H9 (cell line): ENCODE data around the gene FUT4. TPM values are rescaled to one million over a fixed set of nuclear protein-coding genes. Genes with fewer than 3 reads are reported as not detected.

Source experiments
- DNase-seq: peaks from one replicate; pipeline ENCODE4 v3.0.0-alpha.2; 2017
- H2AFZ ChIP-seq: one replicate; pipeline ENCODE4 v1.6.1; 2013; ENCODE audit warnings: mild to moderate bottlenecking, low read length, control low read depth, moderate library complexity
- H2AK5ac ChIP-seq: 2 replicates; pipeline ENCODE4 v1.6.1; 2013; ENCODE audit warnings: low read length, control low read depth, mixed read lengths; ENCODE audit not compliant: insufficient read length
- H2BK120ac ChIP-seq: one replicate; pipeline ENCODE4 v1.6.1; 2013; ENCODE audit warnings: low read depth, mild to moderate bottlenecking, low read length, control low read depth, inconsistent platforms; ENCODE audit not compliant: poor library complexity, severe bottlenecking
- H2BK12ac ChIP-seq: 2 replicates; pipeline ENCODE4 v1.6.1; 2013; ENCODE audit warnings: low read length, control low read depth, mixed read lengths, low read depth; ENCODE audit not compliant: insufficient read length
- H2BK15ac ChIP-seq: 2 replicates; pipeline ENCODE4 v1.6.1; 2013; ENCODE audit warnings: low read depth, low read length, control low read depth
- H2BK20ac ChIP-seq: one replicate; pipeline ENCODE4 v1.6.1; 2013; ENCODE audit warnings: low read depth, mild to moderate bottlenecking, low read length, control low read depth, inconsistent platforms; ENCODE audit not compliant: poor library complexity, severe bottlenecking
- H2BK5ac ChIP-seq: 2 replicates; pipeline ENCODE4 v1.6.1; 2013; ENCODE audit warnings: low read length, control low read depth, mixed read lengths; ENCODE audit not compliant: insufficient read length
- H3K14ac ChIP-seq: 2 replicates; pipeline ENCODE4 v1.6.1; 2013; ENCODE audit warnings: low read length, control low read depth; ENCODE audit not compliant: insufficient read depth
- H3K18ac ChIP-seq: 2 replicates; pipeline ENCODE4 v1.6.1; 2013; ENCODE audit warnings: low read depth, mild to moderate bottlenecking, mixed read lengths, low read length, control low read depth; ENCODE audit not compliant: insufficient read length
- H3K23ac ChIP-seq: 2 replicates; pipeline ENCODE4 v1.6.1; 2013; ENCODE audit warnings: low read length, control low read depth, mixed read lengths, low read depth; ENCODE audit not compliant: insufficient read length
- H3K23me2 ChIP-seq: 2 replicates; pipeline ENCODE4 v1.6.1; 2013; ENCODE audit warnings: low read depth, mild to moderate bottlenecking, mixed read lengths, low read length, control low read depth; ENCODE audit not compliant: insufficient read length, poor library complexity, severe bottlenecking
- H3K27ac ChIP-seq: 2 replicates; pipeline ENCODE4 v1.5.1; 2013; ENCODE audit warnings: low read length, control low read depth, mixed read lengths, low read depth; ENCODE audit not compliant: insufficient read length
- H3K27me3 ChIP-seq: 2 replicates; pipeline ENCODE4 v1.6.1; 2013; ENCODE audit warnings: low read length, control low read depth, inconsistent platforms; ENCODE audit not compliant: insufficient read depth
- H3K4ac ChIP-seq: 2 replicates; pipeline ENCODE4 v1.6.1; 2013; ENCODE audit warnings: low read depth, mild to moderate bottlenecking, control low read depth, inconsistent platforms, low read length, moderate library complexity
- H3K4me1 ChIP-seq: 2 replicates; pipeline ENCODE4 v1.6.1; 2013; ENCODE audit warnings: low read length, control low read depth, inconsistent platforms; ENCODE audit not compliant: insufficient read depth
- H3K4me2 ChIP-seq: 2 replicates; pipeline ENCODE4 v1.6.1; 2013; ENCODE audit warnings: low read length, control low read depth, mixed read lengths; ENCODE audit not compliant: insufficient read length, insufficient read depth
- H3K56ac ChIP-seq: 2 replicates; pipeline ENCODE4 v1.6.1; 2013; ENCODE audit warnings: low read depth, mild to moderate bottlenecking, mixed read lengths, low read length, control low read depth; ENCODE audit not compliant: insufficient read length
- H3K79me1 ChIP-seq: 2 replicates; pipeline ENCODE4 v1.6.1; 2013; ENCODE audit warnings: low read depth, mild to moderate bottlenecking, moderate library complexity, low read length, control low read depth, inconsistent platforms; ENCODE audit not compliant: insufficient read depth, poor library complexity, severe bottlenecking
- H3K79me2 ChIP-seq: 2 replicates; pipeline ENCODE4 v1.6.1; 2013; ENCODE audit warnings: low read length, control low read depth, inconsistent platforms; ENCODE audit not compliant: insufficient read depth
- H3K9ac ChIP-seq: 2 replicates; pipeline ENCODE4 v1.6.1; 2013; ENCODE audit warnings: low read length, control low read depth, mixed read lengths; ENCODE audit not compliant: insufficient read length; ENCODE audit errors: extremely low read depth
- H3K9me3 ChIP-seq: one replicate; pipeline ENCODE4 v1.6.1; 2013; ENCODE audit warnings: low read depth, low read length, inconsistent platforms; ENCODE audit not compliant: control insufficient read depth
- H3T11ph ChIP-seq: one replicate; pipeline ENCODE4 v1.6.1; 2013; ENCODE audit warnings: mild to moderate bottlenecking, low read length, control low read depth, inconsistent platforms
- H4K20me1 ChIP-seq: one replicate; pipeline ENCODE4 v1.6.1; 2013; ENCODE audit not compliant: control insufficient read depth, insufficient read length, insufficient read depth
- H4K5ac ChIP-seq: 2 replicates; pipeline ENCODE4 v1.6.1; 2013; ENCODE audit warnings: low read depth, mild to moderate bottlenecking, mixed read lengths, low read length, control low read depth; ENCODE audit not compliant: insufficient read length
- H4K8ac ChIP-seq: replicated peaks from 2 replicates; pipeline ENCODE4 v1.6.1; 2013; ENCODE audit warnings: low read length, control low read depth, mixed read lengths, low read depth; ENCODE audit not compliant: insufficient read length
- H4K91ac ChIP-seq: 2 replicates; pipeline ENCODE4 v1.6.1; 2013; ENCODE audit warnings: low read depth, mild to moderate bottlenecking, moderate library complexity, mixed read lengths, low read length, control low read depth; ENCODE audit not compliant: insufficient read length
- H3K27ac Mint-ChIP-seq, 3 experiments: 2 replicates in 2 of 3; 3 replicates in 1 of 3; pipeline ENCODE4 v1.8.0; 2020 to 2021; ENCODE audit warnings: mixed read lengths in 3 of 3, mild to moderate bottlenecking in 1 of 3, moderate library complexity in 1 of 3
- H3K27me3 Mint-ChIP-seq: 2 replicates; pipeline ENCODE4 v1.8.0; 2021; ENCODE audit warnings: low read depth, mild to moderate bottlenecking, moderate library complexity, mixed read lengths
- H3K36me3 Mint-ChIP-seq, 3 experiments: 2 replicates in 2 of 3; 3 replicates in 1 of 3; pipeline ENCODE4 v1.8.0; 2020 to 2021; ENCODE audit warnings: low read depth in 3 of 3, mixed read lengths in 3 of 3; ENCODE audit not compliant: insufficient read depth in 1 of 3
- H3K4me1 Mint-ChIP-seq, 2 experiments: 2 replicates each; pipeline ENCODE4 v1.8.0; 2020; ENCODE audit warnings: mixed read lengths in 2 of 2
- H3K4me3 Mint-ChIP-seq, 2 experiments: 2 replicates in 1 of 2; 3 replicates in 1 of 2; pipeline ENCODE4 v1.8.0; 2020 to 2021; ENCODE audit warnings: mild to moderate bottlenecking in 2 of 2, mixed read lengths in 2 of 2, moderate library complexity in 1 of 2
- H3K9me3 Mint-ChIP-seq, 2 experiments: 2 replicates in 1 of 2; 3 replicates in 1 of 2; pipeline ENCODE4 v1.8.0; 2020; ENCODE audit warnings: mild to moderate bottlenecking in 2 of 2, mixed read lengths in 2 of 2, moderate library complexity in 1 of 2
- WGBS: extraction: QIAGEN DNeasy Blood & Tissue Kit; methylation state at CpG from one replicate; pipeline ENCODE4 v1.1.7; 2013; ENCODE audit warnings: missing lambda C conversion rate, low lambda C conversion rate, mixed read lengths; ENCODE audit not compliant: insufficient read length; ENCODE audit errors: extremely low coverage; 5-methylcytosine and 5-hydroxymethylcytosine counted together
- total RNA-seq: library from RNA; stranded (reverse); gene quantifications from 2 replicates; pipeline ENCODE4 v1.2.1, GENCODE V29; 2021
- TF ChIP-seq, protein P1 (sequence below): fragments of 200-600 bp; sonication (generic); conservative IDR thresholded peaks from 3 replicates; pipeline ENCODE4 v1.8.0; 2021; ENCODE audit warnings: antibody characterized with exemption, mild to moderate bottlenecking

FUT4 gene
- total RNA-seq, 1 experiment from 2014 or later = 5.3 TPM

DNA sequence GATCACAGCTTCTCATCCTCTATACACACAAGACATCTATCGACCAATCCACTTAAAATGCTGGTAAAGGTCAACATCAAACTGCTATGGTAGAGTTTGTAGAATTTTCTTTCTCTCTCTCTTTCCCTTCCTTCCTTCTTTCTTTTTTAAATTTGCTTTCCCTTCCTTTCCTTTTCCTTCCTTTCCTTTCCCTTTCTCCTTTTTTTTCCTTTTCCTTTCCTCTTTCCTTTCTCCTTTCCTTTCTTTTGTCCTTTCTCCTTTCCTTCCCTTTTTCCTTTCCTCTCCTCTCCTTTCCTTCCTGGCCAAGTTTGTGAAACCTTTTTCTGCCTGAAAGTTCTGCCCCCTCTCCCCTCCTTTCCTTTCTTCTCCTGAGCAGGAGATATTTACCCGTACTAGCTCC, 28.3 kb upstream of the FUT4 start:
- Histone ChIP-seq H3K79me2 (peaks cover 1% of the 10 kb centered on the region; the same call in 1 of the 2 replicates), H3K27ac (no peak overlapping the region), H4K5ac (no peak overlapping the region), H3K4me2 (no peak overlapping the region), H3K4me1 (peaks cover 2% of the 10 kb centered on the region; the same call in 1 of the 2 replicates), H3K79me1 (no peaks in the 10 kb centered on the region), H3K9ac (no peak overlapping the region), H3K9me3 (no peaks in the 10 kb centered on the region), H4K8ac (no peak overlapping the region), H3K27me3 (no peaks in the 10 kb centered on the region; the same call in none of the 2 replicates), H3K14ac (no peak overlapping the region), H2BK20ac (no peak overlapping the region), H2BK15ac (no peak overlapping the region), H4K20me1 (no peaks in the 10 kb centered on the region), H3K18ac (no peak overlapping the region), H2AFZ (no peak overlapping the region), H2BK120ac (no peak overlapping the region), H4K91ac (no peak overlapping the region), H2BK5ac (no peak overlapping the region), H2AK5ac (no peak overlapping the region), H3K23me2 (peaks cover 10% of the 10 kb centered on the region), H3K56ac (no peak overlapping the region), H2BK12ac (no peak overlapping the region), H3T11ph (no peak overlapping the region), H3K23ac (no peak overlapping the region), H3K4ac (no peak overlapping the region)
- Mint-ChIP-seq H3K36me3 (no peaks in the 10 kb centered on the region), H3K4me1 (peaks cover 6 to 9% of the 10 kb centered on the region in 2 experiments; a peak in 3 of 4 replicates), H3K27me3 (peaks cover 54% of the 10 kb centered on the region), H3K27ac (no peak overlapping the region), H3K9me3 (peaks cover 0 to 5% of the 10 kb centered on the region in 2 experiments; a peak in 2 of 5 replicates), H3K4me3 (no peak overlapping the region)
- DNase-seq = no peak
- TF ChIP-seq, protein P1, sequence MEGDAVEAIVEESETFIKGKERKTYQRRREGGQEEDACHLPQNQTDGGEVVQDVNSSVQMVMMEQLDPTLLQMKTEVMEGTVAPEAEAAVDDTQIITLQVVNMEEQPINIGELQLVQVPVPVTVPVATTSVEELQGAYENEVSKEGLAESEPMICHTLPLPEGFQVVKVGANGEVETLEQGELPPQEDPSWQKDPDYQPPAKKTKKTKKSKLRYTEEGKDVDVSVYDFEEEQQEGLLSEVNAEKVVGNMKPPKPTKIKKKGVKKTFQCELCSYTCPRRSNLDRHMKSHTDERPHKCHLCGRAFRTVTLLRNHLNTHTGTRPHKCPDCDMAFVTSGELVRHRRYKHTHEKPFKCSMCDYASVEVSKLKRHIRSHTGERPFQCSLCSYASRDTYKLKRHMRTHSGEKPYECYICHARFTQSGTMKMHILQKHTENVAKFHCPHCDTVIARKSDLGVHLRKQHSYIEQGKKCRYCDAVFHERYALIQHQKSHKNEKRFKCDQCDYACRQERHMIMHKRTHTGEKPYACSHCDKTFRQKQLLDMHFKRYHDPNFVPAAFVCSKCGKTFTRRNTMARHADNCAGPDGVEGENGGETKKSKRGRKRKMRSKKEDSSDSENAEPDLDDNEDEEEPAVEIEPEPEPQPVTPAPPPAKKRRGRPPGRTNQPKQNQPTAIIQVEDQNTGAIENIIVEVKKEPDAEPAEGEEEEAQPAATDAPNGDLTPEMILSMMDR = no peak
- WGBS = no CpG with 5 or more reads among the region's 2 CpGs
